Retinal pigment epithelial cell (primary cell): ENCODE measurements around the gene GAREM1.
A peak's percentile ranks its signal among the peaks of the same experiment; 100 is the strongest.

ENCODE experiments used
- DNase-seq: peaks from one replicate; pipeline ENCODE4 v3.0.0-alpha.2; 2010; ENCODE audit warnings: low read depth
- H3K4me3 ChIP-seq: 2 replicates; pipeline ENCODE4 v1.5.1; 2011; ENCODE audit warnings: mild to moderate bottlenecking, low read length, control low read depth, moderate library complexity
- TF ChIP-seq, protein P1 (sequence below): conservative IDR thresholded peaks from 2 replicates; pipeline ENCODE4 v1.5.1; 2011; ENCODE audit warnings: low read depth, low read length, control low read depth, inconsistent platforms

The GAREM1 gene

DNA sequence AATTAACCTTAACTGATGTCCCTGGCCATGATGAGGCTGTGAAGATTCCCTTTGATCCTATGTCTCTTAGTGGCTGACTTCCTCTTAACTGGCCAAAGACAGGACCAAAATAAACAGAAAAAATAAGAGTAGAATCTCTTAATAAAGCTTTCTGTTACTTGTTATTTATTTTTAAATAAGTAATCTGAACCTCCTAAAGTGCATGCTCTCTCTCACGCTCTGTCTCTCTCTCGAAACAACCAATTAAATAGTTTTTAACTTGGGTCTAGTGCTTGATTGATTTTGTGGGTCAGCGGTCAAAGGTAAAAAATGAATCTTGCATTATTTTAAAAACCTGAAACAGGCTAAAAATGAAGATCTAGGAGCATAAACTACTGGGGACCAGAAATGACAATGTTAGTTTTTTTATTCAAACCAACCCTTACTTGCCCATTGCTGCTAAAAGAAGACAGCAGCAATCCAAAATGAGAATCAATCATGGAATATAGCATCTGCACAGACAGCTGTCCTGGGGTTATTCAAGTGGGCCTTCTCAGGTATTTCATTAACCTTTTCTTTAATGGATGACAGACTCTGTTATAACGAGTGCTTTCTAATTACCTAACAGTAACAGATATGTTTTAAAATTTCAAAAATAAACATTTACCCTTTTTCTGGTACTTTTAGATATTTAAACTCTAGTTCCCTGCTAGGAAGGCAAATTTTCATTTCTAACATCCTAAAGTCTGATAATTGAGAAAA lies 11.2 kb downstream of the GAREM1 start:
- DNase-seq, result no peak
- TF ChIP-seq, protein P1, sequence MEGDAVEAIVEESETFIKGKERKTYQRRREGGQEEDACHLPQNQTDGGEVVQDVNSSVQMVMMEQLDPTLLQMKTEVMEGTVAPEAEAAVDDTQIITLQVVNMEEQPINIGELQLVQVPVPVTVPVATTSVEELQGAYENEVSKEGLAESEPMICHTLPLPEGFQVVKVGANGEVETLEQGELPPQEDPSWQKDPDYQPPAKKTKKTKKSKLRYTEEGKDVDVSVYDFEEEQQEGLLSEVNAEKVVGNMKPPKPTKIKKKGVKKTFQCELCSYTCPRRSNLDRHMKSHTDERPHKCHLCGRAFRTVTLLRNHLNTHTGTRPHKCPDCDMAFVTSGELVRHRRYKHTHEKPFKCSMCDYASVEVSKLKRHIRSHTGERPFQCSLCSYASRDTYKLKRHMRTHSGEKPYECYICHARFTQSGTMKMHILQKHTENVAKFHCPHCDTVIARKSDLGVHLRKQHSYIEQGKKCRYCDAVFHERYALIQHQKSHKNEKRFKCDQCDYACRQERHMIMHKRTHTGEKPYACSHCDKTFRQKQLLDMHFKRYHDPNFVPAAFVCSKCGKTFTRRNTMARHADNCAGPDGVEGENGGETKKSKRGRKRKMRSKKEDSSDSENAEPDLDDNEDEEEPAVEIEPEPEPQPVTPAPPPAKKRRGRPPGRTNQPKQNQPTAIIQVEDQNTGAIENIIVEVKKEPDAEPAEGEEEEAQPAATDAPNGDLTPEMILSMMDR, result no peak
- no peak overlapping the region for H3K4me3 ChIP-seq

- DNase-seq, result no peak
- no peak overlapping the region for H3K4me3 ChIP-seq
- TF ChIP-seq, protein P1, result no peak
Measured at GRCh38 chr18:32455361-32455760, 15.3 kb downstream of the GAREM1 start.

- TF ChIP-seq, protein P1, result no peak
- H3K4me3 ChIP-seq, result no peak overlapping the region
- no peak for DNase-seq
Measured at GRCh38 chr18:32454593-32454992, 16.1 kb downstream of the GAREM1 start.

- DNase-seq, result no peak
- TF ChIP-seq, protein P1, result no peak
- H3K4me3 ChIP-seq, result no peak overlapping the region
Measured at GRCh38 chr18:32450874-32451273, 19.8 kb downstream of the GAREM1 start.

GRCh38 chr18:32450026-32450691 lies 20.5 kb downstream of the GAREM1 start:
- H3K4me3 ChIP-seq, result no peak overlapping the region
- TF ChIP-seq, protein P1, result no peak
- DNase-seq, result peak; percentile 60

- H3K4me3 ChIP-seq, result no peak overlapping the region
- DNase-seq, result no peak
- TF ChIP-seq, protein P1, result no peak
Measured at GRCh38 chr18:32446780-32447179, 23.9 kb downstream of the GAREM1 start.

GRCh38 chr18:32445846-32446245 lies 24.8 kb downstream of the GAREM1 start:
- TF ChIP-seq, protein P1, result no peak
- DNase-seq, result no peak
- no peak overlapping the region for H3K4me3 ChIP-seq
